MCF 10A (cell line): ENCODE data around the gene ZFYVE21. TPM values are rescaled to one million over a fixed set of nuclear protein-coding genes. Genes with fewer than 3 reads are reported as not detected.

Experiments used
- BruUV-seq: library from RNA; stranded (reverse); fragments of 400-500 nt; replicated peaks from 2 replicates; lab custom pipeline; 2021; lab: Mats Ljungman, UMichigan
- CTCF ChIA-PET: fragments of 300-600 bp; sonication (Branson Sonifier 250); formaldehyde crosslinking; extraction: SDS; loops from one replicate; lab custom pipeline; 2021; ENCODE audit warnings: antibody characterized with exemption, inconsistent platforms; lab: Yijun Ruan, JAX
- POLR2A ChIA-PET: fragments of 300-600, 350-650 bp; sonication (Branson Sonifier 250); formaldehyde crosslinking; extraction: SDS; loops from one replicate; lab custom pipeline; 2020; ENCODE audit warnings: antibody characterized with exemption, inconsistent platforms; lab: Yijun Ruan, JAX
- DNase-seq: peaks from one replicate; pipeline ENCODE4 v3.0.0-alpha.2; 2018; ENCODE audit not compliant: unreplicated experiment
- H3K27ac Mint-ChIP-seq: one replicate; pipeline ENCODE4 v1.8.0; 2022; ENCODE audit warnings: mild to moderate bottlenecking, low read depth, mixed read lengths; ENCODE audit not compliant: unreplicated experiment
- H3K27me3 Mint-ChIP-seq: one replicate; pipeline ENCODE4 v1.8.0; 2022; ENCODE audit warnings: mixed read lengths; ENCODE audit not compliant: insufficient read depth, unreplicated experiment
- H3K36me3 Mint-ChIP-seq: one replicate; pipeline ENCODE4 v1.8.0; 2022; ENCODE audit warnings: mild to moderate bottlenecking, moderate library complexity, mixed read lengths; ENCODE audit not compliant: insufficient read depth, unreplicated experiment
- H3K4me1 Mint-ChIP-seq: one replicate; pipeline ENCODE4 v1.8.0; 2022; ENCODE audit warnings: mixed read lengths; ENCODE audit not compliant: insufficient read depth, unreplicated experiment
- H3K4me3 Mint-ChIP-seq: one replicate; pipeline ENCODE4 v1.8.0; 2022; ENCODE audit warnings: mild to moderate bottlenecking, moderate library complexity, mixed read lengths; ENCODE audit not compliant: unreplicated experiment
- H3K9me3 Mint-ChIP-seq: one replicate; pipeline ENCODE4 v1.8.0; 2022; ENCODE audit warnings: mixed read lengths; ENCODE audit not compliant: unreplicated experiment
- CTCF ChIP-seq: fragments of 200-600 bp; IDR thresholded peaks from one replicate; pipeline ENCODE4 v1.8.0; 2022; ENCODE audit warnings: antibody characterized with exemption, mild to moderate bottlenecking; ENCODE audit not compliant: unreplicated experiment
- intact Hi-C: fragments of 100-400 bp; cut with micrococcal nuclease; formaldehyde crosslinking; loops from 2 replicates; pipeline ENCODE4 v1.14.1; 2022
- total RNA-seq: library from RNA; stranded (reverse); gene quantifications from 2 replicates; pipeline ENCODE4 v1.2.3, GENCODE V29; 2022

Gene ZFYVE21
- total RNA-seq, 1 experiment from 2014 or later = 35.5 TPM

DNA sequence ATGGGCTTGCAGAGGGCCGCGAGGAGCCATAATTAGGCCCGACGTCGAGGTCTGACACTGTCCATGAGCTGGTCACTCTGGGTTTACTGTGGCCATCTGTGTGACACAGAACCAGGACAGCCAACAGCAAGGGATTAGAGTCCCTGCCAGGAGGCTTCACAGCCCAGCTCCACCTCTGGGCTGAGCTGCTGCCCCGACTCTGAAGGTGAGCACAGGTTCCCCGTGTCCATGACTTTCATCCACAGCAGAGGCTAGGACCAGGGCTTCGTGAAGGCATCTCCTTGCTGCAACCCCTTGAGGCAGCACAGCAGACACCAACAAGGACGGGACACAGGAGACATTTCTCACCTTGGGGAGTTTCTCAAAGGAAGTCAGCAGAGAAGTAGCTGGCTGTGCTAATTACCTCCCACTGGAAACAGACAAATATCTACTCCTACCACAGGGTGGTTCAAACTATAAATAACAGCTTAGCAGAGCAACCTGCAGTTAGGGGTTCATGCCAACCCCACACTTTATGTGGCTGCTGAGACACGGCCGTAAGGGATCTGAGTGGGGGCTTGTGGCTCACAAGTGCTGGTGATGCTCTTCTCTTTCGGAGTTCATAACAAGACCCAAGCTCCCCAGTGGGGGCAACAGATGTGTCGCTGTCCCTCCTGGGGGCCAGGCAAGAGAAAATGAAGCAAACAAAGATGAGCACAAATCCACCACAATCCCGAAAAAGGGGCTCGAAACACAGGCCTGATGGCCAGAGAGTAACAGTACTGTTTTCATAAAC is 29.2 kb downstream of the ZFYVE21 start:
- Mint-ChIP-seq H3K4me3 (no peak overlapping the region), H3K36me3 (peaks cover 42% of the 10 kb centered on the region), H3K4me1 (no peaks in the 10 kb centered on the region), H3K27ac (no peak overlapping the region), H3K27me3 (no peaks in the 10 kb centered on the region), H3K9me3 (no peaks in the 10 kb centered on the region)
- intact Hi-C loops = no loop called here
- no peak for TF ChIP-seq CTCF
- CTCF ChIA-PET = interaction anchor here (0.6 to 0.8 kb wide), 2 partner anchors 14 to 165 kb away, joined by 3 to 4 read pairs; no protein-coding TSS in a partner anchor
- POLR2A ChIA-PET = no interaction called here
- no peak for DNase-seq
- no TSS peak for BruUV-seq

DNA sequence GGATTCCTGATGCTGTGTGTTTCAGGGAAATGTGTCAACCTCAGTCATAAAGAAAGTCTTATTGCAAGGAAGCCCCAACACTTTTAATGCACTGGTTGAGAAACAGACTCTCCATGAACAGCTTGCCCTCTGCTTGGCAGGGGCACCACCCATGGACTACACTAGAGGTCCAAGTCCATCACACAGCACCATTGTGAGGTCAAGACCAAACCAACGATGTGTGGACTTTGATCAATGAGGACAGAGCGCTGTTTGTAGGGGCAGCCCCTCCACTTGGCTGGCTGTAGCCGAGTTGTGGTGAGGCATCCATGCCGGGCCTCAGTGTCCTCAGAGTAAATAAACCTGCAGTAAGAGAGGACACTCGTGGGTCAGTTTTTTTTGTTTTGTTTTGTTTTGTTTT is 29.8 kb downstream of the ZFYVE21 start:
- no peak overlapping the region for H3K27ac Mint-ChIP-seq
- CTCF ChIA-PET = interaction anchor here (0.7 to 0.8 kb wide), 2 partner anchors 13 to 241 kb away, joined by 3 to 4 read pairs; no protein-coding TSS in a partner anchor
- no peak for DNase-seq
- peaks cover 36% of the 10 kb centered on the region for H3K36me3 Mint-ChIP-seq
- intact Hi-C loops = no loop called here
- BruUV-seq = no TSS peak
- H3K9me3 Mint-ChIP-seq = no peaks in the 10 kb centered on the region
- no peak overlapping the region for H3K4me3 Mint-ChIP-seq
- no peaks in the 10 kb centered on the region for H3K27me3 Mint-ChIP-seq
- H3K4me1 Mint-ChIP-seq = no peaks in the 10 kb centered on the region
- POLR2A ChIA-PET = no interaction called here
- TF ChIP-seq CTCF = no peak

- Mint-ChIP-seq H3K27ac (no peak overlapping the region), H3K4me3 (no peak overlapping the region), H3K9me3 (no peaks in the 10 kb centered on the region), H3K27me3 (no peaks in the 10 kb centered on the region), H3K36me3 (peaks cover 23% of the 10 kb centered on the region), H3K4me1 (no peaks in the 10 kb centered on the region)
- ChIA-PET CTCF (interaction anchor here (0.7 kb wide), 1 partner anchor 186 kb away, joined by 3 read pairs; no protein-coding TSS in a partner anchor), POLR2A (interaction anchor here (0.7 to 0.8 kb wide), 2 partner anchors 10 to 103 kb away, joined by 3 to 5 read pairs; no protein-coding TSS in a partner anchor)
- TF ChIP-seq CTCF = no peak
- no TSS peak for BruUV-seq
- intact Hi-C loops = no loop called here
- DNase-seq = peak; percentile 25
Observed at GRCh38 chr14:103746701-103747100, 31.1 kb downstream of the ZFYVE21 start.

DNA sequence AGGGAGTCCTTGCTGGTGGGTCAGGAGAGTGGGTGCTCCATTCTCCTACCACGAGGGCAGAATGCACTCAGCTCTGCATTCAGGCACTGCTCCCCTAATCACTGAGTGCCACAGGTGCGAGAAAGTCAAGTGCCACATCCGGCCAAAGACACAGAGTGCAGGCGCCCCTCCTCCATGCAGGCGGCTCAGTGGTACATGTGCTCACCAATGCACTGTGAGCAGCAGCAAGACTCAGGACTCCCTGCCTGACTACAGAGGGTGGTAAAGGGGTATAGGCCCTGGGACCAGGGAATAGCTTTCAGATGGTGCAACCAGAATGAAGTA is 32.9 kb downstream of the ZFYVE21 start:
- no TSS peak for BruUV-seq

More for the DNA sequence above, 32.9 kb downstream of the ZFYVE21 start:
- CTCF ChIA-PET = no interaction called here
- Mint-ChIP-seq H3K9me3 (no peaks in the 10 kb centered on the region), H3K4me3 (no peak overlapping the region), H3K4me1 (no peaks in the 10 kb centered on the region), H3K36me3 (peaks cover 21% of the 10 kb centered on the region), H3K27me3 (no peaks in the 10 kb centered on the region), H3K27ac (no peak overlapping the region)
- DNase-seq = no peak
- no peak for TF ChIP-seq CTCF
- intact Hi-C loops = no loop called here
- POLR2A ChIA-PET = interaction anchor here (0.8 kb wide), 1 partner anchor 86 kb away, joined by 3 read pairs; no protein-coding TSS in a partner anchor
